GM12864 (cell line): ENCODE measurements around the gene CLIC5.

Source experiments
- DNase-seq: peaks from one replicate; pipeline ENCODE4 v3.0.0-alpha.2; 2011; ENCODE audit warnings: low read depth
- H3K4me3 ChIP-seq: 2 replicates; pipeline ENCODE4 v1.5.1; 2011; ENCODE audit warnings: mild to moderate bottlenecking, low read depth, low read length, control low read depth
- CTCF ChIP-seq: IDR thresholded peaks from 2 replicates; pipeline ENCODE4 v1.5.1; 2011; ENCODE audit warnings: low read depth, mild to moderate bottlenecking, moderate library complexity, low read length, control low read depth, inconsistent platforms; ENCODE audit errors: missing control alignments

Gene CLIC5

GRCh38 chr6:45843848-45844521, 171.7 kb downstream of the CLIC5 start:
- no peak for DNase-seq
- TF ChIP-seq CTCF = no peak
- no peak overlapping the region for H3K4me3 ChIP-seq

GRCh38 chr6:45841062-45841461, 174.6 kb downstream of the CLIC5 start:
- no peak for TF ChIP-seq CTCF
- no peak for DNase-seq
- no peak overlapping the region for H3K4me3 ChIP-seq

GRCh38 chr6:45838996-45839395, 176.7 kb downstream of the CLIC5 start:
- H3K4me3 ChIP-seq = no peak overlapping the region
- no peak for DNase-seq
- no peak for TF ChIP-seq CTCF

GRCh38 chr6:45838451-45838850, 177.2 kb downstream of the CLIC5 start:
- no peak for DNase-seq
- TF ChIP-seq CTCF = no peak
- no peak overlapping the region for H3K4me3 ChIP-seq

GRCh38 chr6:45837541-45838200, 178.0 kb downstream of the CLIC5 start:
- DNase-seq = no peak
- H3K4me3 ChIP-seq = no peak overlapping the region
- TF ChIP-seq CTCF = no peak

GRCh38 chr6:45836984-45837383, 178.7 kb downstream of the CLIC5 start:
- TF ChIP-seq CTCF = no peak
- no peak for DNase-seq
- no peak overlapping the region for H3K4me3 ChIP-seq

- no peak for TF ChIP-seq CTCF
- no peak for DNase-seq
- H3K4me3 ChIP-seq = no peak overlapping the region
These were observed 179.2 kb downstream of the CLIC5 start for GRCh38 chr6:45836438-45836824.
